Measurements from ENCODE around the gene APBB2.

GRCh38 chr4:41215969-41216293 lies 1.6 kb upstream of the APBB2 start:
- TF ChIP-seq ZC3H10 (CRISPR knock-in tag; IDR thresholded peaks at IDR 0.05) (no peak), TCF4 (CRISPR knock-in tag; IDR thresholded peaks at IDR 0.05; ENCODE audit: borderline replicate concordance) (no peak), PATZ1 (CRISPR knock-in tag; IDR thresholded peaks at IDR 0.05; ENCODE audit: borderline replicate concordance) (no peak), TSHZ2 (CRISPR knock-in tag; IDR thresholded peaks at IDR 0.05) (no peak), GLIS3 (CRISPR knock-in tag; IDR thresholded peaks at IDR 0.05) (no peak), ZNF70 (CRISPR knock-in tag; IDR thresholded peaks at IDR 0.05) (no peak), ZFP30 (CRISPR knock-in tag; IDR thresholded peaks at IDR 0.05) (no peak), POU6F1 (CRISPR knock-in tag; IDR thresholded peaks at IDR 0.05; ENCODE audit: borderline replicate concordance, low read depth) (no peak), BACH2 (CRISPR knock-in tag; IDR thresholded peaks at IDR 0.05; ENCODE audit: borderline replicate concordance) (no peak), ARNTL (CRISPR knock-in tag; IDR thresholded peaks at IDR 0.05; ENCODE audit: borderline replicate concordance, low read depth) (no peak), ZNF565 (CRISPR knock-in tag; conservative IDR thresholded peaks at IDR 0.05; ENCODE audit: low read depth) (no peak), TOX (CRISPR knock-in tag; IDR thresholded peaks at IDR 0.05; ENCODE audit: borderline replicate concordance) (no peak)

Data from SK-N-SH treated with all-trans-retinoic acid at 6 μM for 48 hours (cell line).